HCT116 (cell line): ENCODE data around the gene CCP110. TPM values are rescaled to one million over a fixed set of nuclear protein-coding genes. Genes with fewer than 3 reads are reported as not detected.

ENCODE experiments used
- ATAC-seq: fragments of 200-7000 bp; cut with Tn5 transposase; 2 replicates; pipeline ENCODE4 v1.9.1; 2020; ENCODE audit warnings: mild to moderate bottlenecking, moderate library complexity
- BruUV-seq: library from RNA; stranded (reverse); fragments of 400-500 nt; replicated peaks from 2 replicates; lab custom pipeline; 2021; lab: Mats Ljungman, UMichigan
- CTCF ChIA-PET: fragments of 300-600 bp; sonication (Branson Sonifier 250); formaldehyde crosslinking; loops from one replicate; lab custom pipeline; 2021; ENCODE audit warnings: antibody characterized with exemption; lab: Charles Lee
- POLR2A ChIA-PET: fragments of 300-600, 350-600 bp; sonication (Branson Sonifier 250); formaldehyde crosslinking; loops from one replicate; lab custom pipeline; 2021; ENCODE audit warnings: antibody characterized with exemption; lab: Charles Lee
- RAD21 ChIA-PET, 2 experiments: fragments of 300-600 bp; sonication (Branson Sonifier 250); formaldehyde crosslinking; loops; one replicate each; lab custom pipeline; 2023; ENCODE audit warnings: low total read pairs in 2 of 2; ENCODE audit not compliant: uncharacterized antibody in 2 of 2, unreplicated experiment in 2 of 2, low non-redundant PET in 1 of 2; lab: Charles Lee
- DNase-seq: peaks from one replicate; pipeline ENCODE4 v3.0.0-alpha.2; 2010; ENCODE audit warnings: low read depth, low spot score
- H2AFZ ChIP-seq: fragments of 200-600 bp; shearing (Covaris generic), sonication (generic); 2 replicates; pipeline ENCODE4 v1.6.1; 2017; ENCODE audit warnings: low read depth, mixed run types, mixed read lengths, antibody characterized with exemption, low read length; ENCODE audit not compliant: poor library complexity, severe bottlenecking
- H3K27ac ChIP-seq: 2 replicates; pipeline ENCODE4 v1.5.1; 2012; ENCODE audit warnings: low read depth, low read length
- H3K27me3 ChIP-seq: fragments of 200-600 bp; sonication (generic); 2 replicates; pipeline ENCODE4 v1.6.1; 2016; ENCODE audit warnings: mixed run types, low read length, mixed read lengths; ENCODE audit not compliant: insufficient read depth
- H3K36me3 ChIP-seq, 2 experiments: fragments of 200-500 bp in 1 of 2; fragments of 200-600 bp in 1 of 2; sonication (Bioruptor generic) in 1 of 2; sonication (generic) in 1 of 2; 2 replicates each; pipeline versions ENCODE4 v1.5.1 to v1.6.1; 2014 to 2016; ENCODE audit warnings: low read length in 2 of 2, inconsistent platforms in 1 of 2, mixed read lengths in 1 of 2, mixed run types in 1 of 2; ENCODE audit not compliant: insufficient read depth in 2 of 2, control insufficient read depth in 1 of 2
- H3K4me1 ChIP-seq, 2 experiments: fragments of 200-600 bp in 1 of 2; sonication (generic) in 1 of 2; 2 replicates each; pipeline versions ENCODE4 v1.5.1 to v1.6.1; 2012 to 2017; ENCODE audit warnings: low read length in 2 of 2, inconsistent platforms in 1 of 2, mild to moderate bottlenecking in 1 of 2, mixed read lengths in 1 of 2, mixed run types in 1 of 2, moderate library complexity in 1 of 2; ENCODE audit not compliant: insufficient read depth in 2 of 2, control insufficient read depth in 1 of 2
- H3K4me2 ChIP-seq: fragments of 200-600 bp; sonication (generic); 2 replicates; pipeline ENCODE4 v1.6.1; 2017; ENCODE audit warnings: mixed run types, low read length, mixed read lengths
- H3K4me3 ChIP-seq, 2 experiments: fragments of 200-600 bp in 1 of 2; sonication (generic) in 1 of 2; replicated peaks in 1 of 2; 2 replicates each; pipeline ENCODE4 v1.5.1; 2011 to 2016; ENCODE audit warnings: low read length in 2 of 2, control low read depth in 1 of 2, low read depth in 1 of 2, mild to moderate bottlenecking in 1 of 2, mixed read lengths in 1 of 2, mixed run types in 1 of 2
- H3K79me2 ChIP-seq: fragments of 200-600 bp; sonication (generic); 2 replicates; pipeline ENCODE4 v1.6.1; 2017; ENCODE audit warnings: mild to moderate bottlenecking, mixed run types, low read length, moderate library complexity, mixed read lengths; ENCODE audit not compliant: insufficient read depth
- H3K9ac ChIP-seq: fragments of 200-600 bp; sonication (generic); 2 replicates; pipeline ENCODE4 v1.6.1; 2016; ENCODE audit warnings: low read length, mixed read lengths
- H3K9me2 ChIP-seq: fragments of 200-600 bp; sonication (generic), shearing (Covaris generic); 2 replicates; pipeline ENCODE4 v1.6.1; 2017; ENCODE audit warnings: mixed run types, mild to moderate bottlenecking, moderate library complexity; ENCODE audit not compliant: insufficient read depth
- H3K9me3 ChIP-seq, 2 experiments: fragments of 200-500 bp in 1 of 2; fragments of 200-600 bp in 1 of 2; sonication (Bioruptor generic) in 1 of 2; sonication (generic) in 1 of 2; 2 replicates each; pipeline ENCODE4 v1.6.1; 2014 to 2017; ENCODE audit warnings: low read length in 2 of 2, mixed read lengths in 2 of 2, inconsistent platforms in 1 of 2, low read depth in 1 of 2, mild to moderate bottlenecking in 1 of 2, mixed run types in 1 of 2, moderate library complexity in 1 of 2; ENCODE audit not compliant: control insufficient read depth in 1 of 2, insufficient read depth in 1 of 2
- H4K20me1 ChIP-seq: fragments of 200-600 bp; sonication (generic), shearing (Covaris generic); 2 replicates; pipeline ENCODE4 v1.6.1; 2017; ENCODE audit warnings: mixed run types, mild to moderate bottlenecking, moderate library complexity; ENCODE audit not compliant: insufficient read depth
- CBX3 ChIP-seq: IDR thresholded peaks from 2 replicates; pipeline ENCODE4 v1.6.1; 2012; ENCODE audit warnings: low read depth
- ELF1 ChIP-seq: IDR thresholded peaks from 2 replicates; pipeline ENCODE4 v1.6.1; 2012; ENCODE audit warnings: low read depth, borderline replicate concordance
- EZH2 ChIP-seq: fragments of 200-600 bp; sonication (generic); IDR thresholded peaks from 2 replicates; pipeline ENCODE4 v1.6.1; 2017; ENCODE audit warnings: antibody characterized with exemption, mixed run types
- EZH2phosphoT487 ChIP-seq: fragments of 200-600 bp; IDR thresholded peaks from 2 replicates; pipeline ENCODE4 v1.6.1; 2018; ENCODE audit warnings: antibody characterized with exemption, borderline replicate concordance
- POLR2A ChIP-seq: IDR thresholded peaks from 2 replicates; pipeline ENCODE4 v1.7.0; 2011; ENCODE audit warnings: borderline replicate concordance; ENCODE audit not compliant: insufficient read depth, insufficient read length; ENCODE audit errors: extremely low read depth
- POLR2AphosphoS5 ChIP-seq: IDR thresholded peaks from 2 replicates; pipeline ENCODE4 v1.6.1; 2011; ENCODE audit warnings: mild to moderate bottlenecking, low read depth, low read length, moderate library complexity
- RAD21 ChIP-seq: IDR thresholded peaks from 2 replicates; pipeline ENCODE4 v1.6.1; 2012; ENCODE audit warnings: low read depth, mild to moderate bottlenecking
- SIN3A ChIP-seq: IDR thresholded peaks from 2 replicates; pipeline ENCODE4 v1.6.1; 2012; ENCODE audit warnings: low read depth
- TCF7L2 ChIP-seq: IDR thresholded peaks from 2 replicates; pipeline ENCODE4 v1.7.0; 2011; ENCODE audit warnings: borderline replicate concordance, inconsistent platforms; ENCODE audit not compliant: insufficient read depth, insufficient read length; ENCODE audit errors: extremely low read depth
- YY1 ChIP-seq: IDR thresholded peaks from 2 replicates; pipeline ENCODE4 v1.6.1; 2011; ENCODE audit warnings: low read length, low read depth, moderate library complexity, mild to moderate bottlenecking; ENCODE audit not compliant: insufficient replicate concordance; ENCODE audit errors: extremely low read depth
- ZFX ChIP-seq: fragments of 450-650 bp; IDR thresholded peaks from 2 replicates; pipeline ENCODE4 v1.6.1; 2017
- intact Hi-C: fragments of 100-400 bp; cut with micrococcal nuclease; formaldehyde crosslinking; loops from 2 replicates; pipeline ENCODE4 v1.10.0; 2022
- total RNA-seq: library from RNA; stranded (reverse); gene quantifications from one replicate; pipeline ENCODE4 v1.2.1, GENCODE V29; 2021; ENCODE audit not compliant: unreplicated experiment
- TF ChIP-seq, protein P1 (sequence below), 3 experiments: fragments of 200-600 bp in 1 of 3; sonication (generic) in 1 of 3; IDR thresholded peaks in 2 of 3; conservative IDR thresholded peaks in 1 of 3; 2 replicates each; pipeline ENCODE4 v1.5.1; 2012 to 2017; ENCODE audit warnings: low read depth in 2 of 3, low read length in 2 of 3, antibody characterized with exemption in 1 of 3, borderline replicate concordance in 1 of 3, control low read depth in 1 of 3, mild to moderate bottlenecking in 1 of 3, mixed read lengths in 1 of 3, mixed run types in 1 of 3, moderate library complexity in 1 of 3; ENCODE audit not compliant: insufficient read depth in 1 of 3
- TF ChIP-seq, protein P2 (sequence below): IDR thresholded peaks from 2 replicates; pipeline ENCODE4 v1.6.1; 2012
- TF ChIP-seq, protein P3 (sequence below): IDR thresholded peaks from 2 replicates; pipeline ENCODE4 v1.6.1; 2011; ENCODE audit warnings: mild to moderate bottlenecking, low read length, moderate library complexity; ENCODE audit not compliant: insufficient replicate concordance; ENCODE audit errors: extremely low read depth
- TF ChIP-seq, protein P4 (sequence below): IDR thresholded peaks from 2 replicates; pipeline ENCODE4 v1.6.1; 2012
- TF ChIP-seq, protein P5 (sequence below): IDR thresholded peaks from 2 replicates; pipeline ENCODE4 v1.6.1; 2012; ENCODE audit warnings: low read depth

The CCP110 gene
- total RNA-seq, 1 experiment from 2014 or later, result 21.4 TPM

DNA sequence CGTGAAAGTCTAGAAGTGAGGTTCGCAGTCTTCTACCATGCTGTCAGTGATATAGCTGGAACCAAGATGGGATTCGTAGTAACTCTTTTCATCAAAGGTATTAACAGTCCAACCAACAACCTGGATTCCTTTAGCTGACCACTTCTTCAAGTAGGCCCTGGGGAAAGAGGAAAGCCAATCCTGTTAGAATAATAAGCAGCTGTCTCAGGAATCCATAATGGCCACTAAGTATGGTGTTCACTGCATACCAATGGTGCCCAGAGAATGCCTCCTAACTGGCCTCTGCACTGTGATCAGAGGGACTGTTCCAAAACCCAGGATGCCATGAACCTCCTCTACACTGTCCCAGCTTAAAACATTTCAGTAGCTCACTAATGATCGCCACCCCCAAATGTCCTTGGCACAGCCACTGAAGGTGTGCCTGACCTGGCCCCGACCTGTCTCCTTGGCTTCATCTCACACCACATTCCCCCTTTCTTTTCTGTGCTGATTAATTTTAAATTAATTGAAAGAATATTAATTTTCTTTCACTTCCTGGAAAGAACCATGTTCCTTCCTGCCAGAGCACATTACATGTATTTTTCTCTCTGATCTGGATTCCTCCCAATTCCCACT is 20.2 kb upstream of the CCP110 start:
- Histone ChIP-seq H4K20me1 (no peaks in the 10 kb centered on the region), H3K9me3 (no peaks in the 10 kb centered on the region), H3K9ac (no peak overlapping the region), H3K4me1 (peaks cover 3 to 7% of the 10 kb centered on the region in 2 experiments; a peak in 2 of 4 replicates), H3K27me3 (no peaks in the 10 kb centered on the region), H3K79me2 (no peaks in the 10 kb centered on the region), H3K9me2 (no peaks in the 10 kb centered on the region), H2AFZ (no peak overlapping the region), H3K4me2 (no peak overlapping the region), H3K36me3 (peaks cover 15 to 33% of the 10 kb centered on the region in 2 experiments; a peak in 3 of 4 replicates), H3K27ac (no peak overlapping the region), H3K4me3 (no peak overlapping the region)
- intact Hi-C loops, result loop anchor here (2.0 to 5.0 kb wide), 2 partner anchors 336 to 417 kb away; partner anchors contain the start of gene SYT17
- DNase-seq, result no peak
- ATAC-seq, result no peak
- CTCF ChIA-PET, result interaction anchor here (1.2 to 2.8 kb wide), 13 partner anchors 10 to 417 kb away, joined by 4 to 18 read pairs (median 9); partner anchors contain the start of gene TMC5
- no TSS peak for BruUV-seq
- POLR2A ChIA-PET, result no interaction called here
- TF ChIP-seq ZFX, result no peak
- TF ChIP-seq SIN3A, result no peak
- TF ChIP-seq TCF7L2, result no peak
- no peak for TF ChIP-seq POLR2A
- TF ChIP-seq, protein P1, sequence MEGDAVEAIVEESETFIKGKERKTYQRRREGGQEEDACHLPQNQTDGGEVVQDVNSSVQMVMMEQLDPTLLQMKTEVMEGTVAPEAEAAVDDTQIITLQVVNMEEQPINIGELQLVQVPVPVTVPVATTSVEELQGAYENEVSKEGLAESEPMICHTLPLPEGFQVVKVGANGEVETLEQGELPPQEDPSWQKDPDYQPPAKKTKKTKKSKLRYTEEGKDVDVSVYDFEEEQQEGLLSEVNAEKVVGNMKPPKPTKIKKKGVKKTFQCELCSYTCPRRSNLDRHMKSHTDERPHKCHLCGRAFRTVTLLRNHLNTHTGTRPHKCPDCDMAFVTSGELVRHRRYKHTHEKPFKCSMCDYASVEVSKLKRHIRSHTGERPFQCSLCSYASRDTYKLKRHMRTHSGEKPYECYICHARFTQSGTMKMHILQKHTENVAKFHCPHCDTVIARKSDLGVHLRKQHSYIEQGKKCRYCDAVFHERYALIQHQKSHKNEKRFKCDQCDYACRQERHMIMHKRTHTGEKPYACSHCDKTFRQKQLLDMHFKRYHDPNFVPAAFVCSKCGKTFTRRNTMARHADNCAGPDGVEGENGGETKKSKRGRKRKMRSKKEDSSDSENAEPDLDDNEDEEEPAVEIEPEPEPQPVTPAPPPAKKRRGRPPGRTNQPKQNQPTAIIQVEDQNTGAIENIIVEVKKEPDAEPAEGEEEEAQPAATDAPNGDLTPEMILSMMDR (IDR thresholded peaks at IDR 0.05 in 2 of 3, conservative IDR thresholded peaks at IDR 0.05 in 1 of 3; ENCODE audit: borderline replicate concordance in 1 of 3, insufficient read depth in 1 of 3, low read depth in 2 of 3, low read length in 2 of 3), result no peak
- TF ChIP-seq POLR2AphosphoS5, result no peak
- no peak for TF ChIP-seq YY1
- TF ChIP-seq, protein P2, sequence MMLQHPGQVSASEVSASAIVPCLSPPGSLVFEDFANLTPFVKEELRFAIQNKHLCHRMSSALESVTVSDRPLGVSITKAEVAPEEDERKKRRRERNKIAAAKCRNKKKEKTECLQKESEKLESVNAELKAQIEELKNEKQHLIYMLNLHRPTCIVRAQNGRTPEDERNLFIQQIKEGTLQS, result no peak
- no peak for TF ChIP-seq RAD21
- no peak for TF ChIP-seq EZH2
- no peak for TF ChIP-seq CBX3
- no peak for TF ChIP-seq ELF1
- TF ChIP-seq, protein P3, sequence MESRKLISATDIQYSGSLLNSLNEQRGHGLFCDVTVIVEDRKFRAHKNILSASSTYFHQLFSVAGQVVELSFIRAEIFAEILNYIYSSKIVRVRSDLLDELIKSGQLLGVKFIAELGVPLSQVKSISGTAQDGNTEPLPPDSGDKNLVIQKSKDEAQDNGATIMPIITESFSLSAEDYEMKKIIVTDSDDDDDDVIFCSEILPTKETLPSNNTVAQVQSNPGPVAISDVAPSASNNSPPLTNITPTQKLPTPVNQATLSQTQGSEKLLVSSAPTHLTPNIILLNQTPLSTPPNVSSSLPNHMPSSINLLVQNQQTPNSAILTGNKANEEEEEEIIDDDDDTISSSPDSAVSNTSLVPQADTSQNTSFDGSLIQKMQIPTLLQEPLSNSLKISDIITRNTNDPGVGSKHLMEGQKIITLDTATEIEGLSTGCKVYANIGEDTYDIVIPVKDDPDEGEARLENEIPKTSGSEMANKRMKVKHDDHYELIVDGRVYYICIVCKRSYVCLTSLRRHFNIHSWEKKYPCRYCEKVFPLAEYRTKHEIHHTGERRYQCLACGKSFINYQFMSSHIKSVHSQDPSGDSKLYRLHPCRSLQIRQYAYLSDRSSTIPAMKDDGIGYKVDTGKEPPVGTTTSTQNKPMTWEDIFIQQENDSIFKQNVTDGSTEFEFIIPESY, result no peak
- TF ChIP-seq, protein P4, sequence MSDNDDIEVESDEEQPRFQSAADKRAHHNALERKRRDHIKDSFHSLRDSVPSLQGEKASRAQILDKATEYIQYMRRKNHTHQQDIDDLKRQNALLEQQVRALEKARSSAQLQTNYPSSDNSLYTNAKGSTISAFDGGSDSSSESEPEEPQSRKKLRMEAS, result no peak
- TF ChIP-seq, protein P5, sequence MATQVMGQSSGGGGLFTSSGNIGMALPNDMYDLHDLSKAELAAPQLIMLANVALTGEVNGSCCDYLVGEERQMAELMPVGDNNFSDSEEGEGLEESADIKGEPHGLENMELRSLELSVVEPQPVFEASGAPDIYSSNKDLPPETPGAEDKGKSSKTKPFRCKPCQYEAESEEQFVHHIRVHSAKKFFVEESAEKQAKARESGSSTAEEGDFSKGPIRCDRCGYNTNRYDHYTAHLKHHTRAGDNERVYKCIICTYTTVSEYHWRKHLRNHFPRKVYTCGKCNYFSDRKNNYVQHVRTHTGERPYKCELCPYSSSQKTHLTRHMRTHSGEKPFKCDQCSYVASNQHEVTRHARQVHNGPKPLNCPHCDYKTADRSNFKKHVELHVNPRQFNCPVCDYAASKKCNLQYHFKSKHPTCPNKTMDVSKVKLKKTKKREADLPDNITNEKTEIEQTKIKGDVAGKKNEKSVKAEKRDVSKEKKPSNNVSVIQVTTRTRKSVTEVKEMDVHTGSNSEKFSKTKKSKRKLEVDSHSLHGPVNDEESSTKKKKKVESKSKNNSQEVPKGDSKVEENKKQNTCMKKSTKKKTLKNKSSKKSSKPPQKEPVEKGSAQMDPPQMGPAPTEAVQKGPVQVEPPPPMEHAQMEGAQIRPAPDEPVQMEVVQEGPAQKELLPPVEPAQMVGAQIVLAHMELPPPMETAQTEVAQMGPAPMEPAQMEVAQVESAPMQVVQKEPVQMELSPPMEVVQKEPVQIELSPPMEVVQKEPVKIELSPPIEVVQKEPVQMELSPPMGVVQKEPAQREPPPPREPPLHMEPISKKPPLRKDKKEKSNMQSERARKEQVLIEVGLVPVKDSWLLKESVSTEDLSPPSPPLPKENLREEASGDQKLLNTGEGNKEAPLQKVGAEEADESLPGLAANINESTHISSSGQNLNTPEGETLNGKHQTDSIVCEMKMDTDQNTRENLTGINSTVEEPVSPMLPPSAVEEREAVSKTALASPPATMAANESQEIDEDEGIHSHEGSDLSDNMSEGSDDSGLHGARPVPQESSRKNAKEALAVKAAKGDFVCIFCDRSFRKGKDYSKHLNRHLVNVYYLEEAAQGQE, result no peak
- TF ChIP-seq EZH2phosphoT487, result no peak
- RAD21 ChIA-PET, result interaction anchor here in 1 of 2 experiments (1.2 to 1.3 kb wide), 2 partner anchors 86 to 418 kb away, joined by 3 read pairs; partner anchors contain the start of gene TMC5
